ENCODE measurements around the gene CHST14. TPM values are rescaled to one million over a fixed set of nuclear protein-coding genes. Genes with fewer than 3 reads are reported as not detected.

CHST14 gene
- total RNA-seq, 1 experiment from 2014 or later = 11.5 TPM

GRCh38 chr15:40435023-40435709 is 35.6 kb upstream of the CHST14 start:
- no peak for DNase-seq
- H3K27ac Mint-ChIP-seq (ENCODE audit: unreplicated experiment) = no peak overlapping the region
- peaks cover 61% of the 10 kb centered on the region for H3K27me3 Mint-ChIP-seq (ENCODE audit: unreplicated experiment)
- TF ChIP-seq CTCF (IDR thresholded peaks at IDR 0.05; ENCODE audit: unreplicated experiment) = no peak
- intact Hi-C loops (cut with micrococcal nuclease; ENCODE audit: unreplicated experiment) = no loop called here
- H3K9me3 Mint-ChIP-seq (ENCODE audit: low read depth, unreplicated experiment) = no peaks in the 10 kb centered on the region
- peak overlapping the region; percentile 57 for H3K4me3 Mint-ChIP-seq (ENCODE audit: low read depth, unreplicated experiment)
- CTCF ChIA-PET = no interaction called here
- BruUV-seq (replicated peaks) = no TSS peak
- H3K4me1 Mint-ChIP-seq (ENCODE audit: low read depth, unreplicated experiment) = peaks cover 8% of the 10 kb centered on the region
- H3K36me3 Mint-ChIP-seq (ENCODE audit: insufficient read depth, unreplicated experiment) = peaks cover 14% of the 10 kb centered on the region

- H3K4me3 Mint-ChIP-seq (ENCODE audit: low read depth, unreplicated experiment) = peak overlapping the region; percentile 57
- CTCF ChIA-PET = no interaction called here
- no peak for DNase-seq
- intact Hi-C loops (cut with micrococcal nuclease; ENCODE audit: unreplicated experiment) = no loop called here
- BruUV-seq (replicated peaks) = no TSS peak
- peaks cover 56% of the 10 kb centered on the region for H3K27me3 Mint-ChIP-seq (ENCODE audit: unreplicated experiment)
- no peak for TF ChIP-seq CTCF (IDR thresholded peaks at IDR 0.05; ENCODE audit: unreplicated experiment)
- no peak overlapping the region for H3K27ac Mint-ChIP-seq (ENCODE audit: unreplicated experiment)
- peaks cover 19% of the 10 kb centered on the region for H3K36me3 Mint-ChIP-seq (ENCODE audit: insufficient read depth, unreplicated experiment)
- no peaks in the 10 kb centered on the region for H3K9me3 Mint-ChIP-seq (ENCODE audit: low read depth, unreplicated experiment)
- H3K4me1 Mint-ChIP-seq (ENCODE audit: low read depth, unreplicated experiment) = peaks cover 8% of the 10 kb centered on the region
Observed at GRCh38 chr15:40435710-40436089, 35.1 kb upstream of the CHST14 start.

GRCh38 chr15:40436116-40436891 is 34.5 kb upstream of the CHST14 start:
- intact Hi-C loops (cut with micrococcal nuclease; ENCODE audit: unreplicated experiment) = no loop called here
- CTCF ChIA-PET = no interaction called here
- Mint-ChIP-seq H3K27ac (ENCODE audit: unreplicated experiment) (no peak overlapping the region), H3K4me1 (ENCODE audit: low read depth, unreplicated experiment) (peaks cover 8% of the 10 kb centered on the region), H3K9me3 (ENCODE audit: low read depth, unreplicated experiment) (no peaks in the 10 kb centered on the region), H3K36me3 (ENCODE audit: insufficient read depth, unreplicated experiment) (peaks cover 22% of the 10 kb centered on the region), H3K4me3 (ENCODE audit: low read depth, unreplicated experiment) (peak overlapping the region; percentile 57), H3K27me3 (ENCODE audit: unreplicated experiment) (peaks cover 51% of the 10 kb centered on the region)
- no peak for TF ChIP-seq CTCF (IDR thresholded peaks at IDR 0.05; ENCODE audit: unreplicated experiment)
- no TSS peak for BruUV-seq (replicated peaks)
- DNase-seq = no peak

- intact Hi-C loops (cut with micrococcal nuclease; ENCODE audit: unreplicated experiment) = no loop called here
- no peak for TF ChIP-seq CTCF (IDR thresholded peaks at IDR 0.05; ENCODE audit: unreplicated experiment)
- Mint-ChIP-seq H3K27me3 (ENCODE audit: unreplicated experiment) (peaks cover 51% of the 10 kb centered on the region), H3K4me3 (ENCODE audit: low read depth, unreplicated experiment) (peak overlapping the region; percentile 57), H3K27ac (ENCODE audit: unreplicated experiment) (no peak overlapping the region), H3K9me3 (ENCODE audit: low read depth, unreplicated experiment) (no peaks in the 10 kb centered on the region), H3K4me1 (ENCODE audit: low read depth, unreplicated experiment) (peaks cover 8% of the 10 kb centered on the region), H3K36me3 (ENCODE audit: insufficient read depth, unreplicated experiment) (peaks cover 27% of the 10 kb centered on the region)
- DNase-seq = no peak
- CTCF ChIA-PET = no interaction called here
- no TSS peak for BruUV-seq (replicated peaks)
Observed at GRCh38 chr15:40436892-40437751, 33.7 kb upstream of the CHST14 start.
